HUES48 (cell line): Measurements from ENCODE around the gene CD300LD.

Experiments used
- H3K27ac ChIP-seq: one replicate; pipeline ENCODE4 v1.7.0; 2013; ENCODE audit warnings: low read depth, low read length, inconsistent platforms
- H3K27me3 ChIP-seq: 2 replicates; pipeline ENCODE4 v1.6.1; 2013; ENCODE audit warnings: mild to moderate bottlenecking, low read length; ENCODE audit not compliant: control insufficient read depth, insufficient read depth
- H3K36me3 ChIP-seq: 2 replicates; pipeline ENCODE4 v1.6.1; 2013; ENCODE audit warnings: low read length; ENCODE audit not compliant: control insufficient read depth, insufficient read depth
- H3K4me1 ChIP-seq: 2 replicates; pipeline ENCODE4 v1.6.1; 2013; ENCODE audit warnings: mild to moderate bottlenecking, low read length; ENCODE audit not compliant: control insufficient read depth, insufficient read depth
- H3K4me3 ChIP-seq: 2 replicates; pipeline ENCODE4 v1.5.1; 2013; ENCODE audit warnings: mild to moderate bottlenecking, low read depth, low read length
- H3K9ac ChIP-seq: 2 replicates; pipeline ENCODE4 v1.6.1; 2013; ENCODE audit warnings: mild to moderate bottlenecking, low read depth, low read length, moderate library complexity
- H3K9me3 ChIP-seq: 2 replicates; pipeline ENCODE4 v1.6.1; 2013; ENCODE audit warnings: low read length; ENCODE audit not compliant: control insufficient read depth, insufficient read depth

The CD300LD gene

GRCh38 chr17:74573169-74573568 lies 18.9 kb downstream of the CD300LD start:
- Histone ChIP-seq H3K36me3 (no peaks in the 10 kb centered on the region), H3K4me1 (no peaks in the 10 kb centered on the region), H3K4me3 (no peak overlapping the region), H3K27me3 (no peaks in the 10 kb centered on the region), H3K9ac (no peak overlapping the region), H3K27ac (no peak overlapping the region), H3K9me3 (no peaks in the 10 kb centered on the region)

GRCh38 chr17:74571621-74572270 lies 20.3 kb downstream of the CD300LD start:
- Histone ChIP-seq H3K4me1 (no peaks in the 10 kb centered on the region), H3K27ac (no peak overlapping the region), H3K9ac (no peak overlapping the region), H3K9me3 (no peaks in the 10 kb centered on the region), H3K36me3 (no peaks in the 10 kb centered on the region), H3K4me3 (no peak overlapping the region), H3K27me3 (no peaks in the 10 kb centered on the region)

- Histone ChIP-seq H3K4me3 (no peak overlapping the region), H3K9me3 (no peaks in the 10 kb centered on the region)
Measured at GRCh38 chr17:74569020-74570003, 22.8 kb downstream of the CD300LD start.

GRCh38 chr17:74568106-74568873 lies 23.8 kb downstream of the CD300LD start:
- Histone ChIP-seq H3K4me1 (no peaks in the 10 kb centered on the region), H3K27me3 (no peaks in the 10 kb centered on the region), H3K9ac (no peak overlapping the region), H3K4me3 (no peak overlapping the region), H3K36me3 (no peaks in the 10 kb centered on the region), H3K27ac (no peak overlapping the region), H3K9me3 (no peaks in the 10 kb centered on the region)

More at GRCh38 chr17:74569020-74570003, 22.8 kb downstream of the CD300LD start:
- Histone ChIP-seq H3K9ac (no peak overlapping the region), H3K36me3 (no peaks in the 10 kb centered on the region), H3K4me1 (no peaks in the 10 kb centered on the region), H3K27ac (no peak overlapping the region), H3K27me3 (no peaks in the 10 kb centered on the region)

- Histone ChIP-seq H3K4me3 (no peak within 1 kb of the TSS), H3K4me1 (no peaks in the 10 kb centered on the region), H3K27me3 (no peaks in the 10 kb centered on the region), H3K9me3 (no peaks in the 10 kb centered on the region), H3K27ac (no peak within 1 kb of the TSS), H3K9ac (no peak within 1 kb of the TSS), H3K36me3 (no peaks in the 10 kb centered on the region)
Measured at GRCh38 chr17:74567397-74567796, 24.7 kb downstream of the CD300LD start, which contains the start of gene CD300H. TSS of gene CD300H (minus strand) at chr17:74567509.

- Histone ChIP-seq H3K27me3 (no peaks in the 10 kb centered on the region), H3K4me1 (no peaks in the 10 kb centered on the region), H3K27ac (no peak overlapping the region), H3K36me3 (no peaks in the 10 kb centered on the region), H3K9me3 (no peaks in the 10 kb centered on the region), H3K9ac (no peak overlapping the region), H3K4me3 (no peak overlapping the region)
Measured at GRCh38 chr17:74566132-74566753, 25.8 kb downstream of the CD300LD start.

GRCh38 chr17:74565126-74565525 lies 27.0 kb downstream of the CD300LD start:
- Histone ChIP-seq H3K36me3 (no peaks in the 10 kb centered on the region), H3K9me3 (no peaks in the 10 kb centered on the region), H3K9ac (no peak overlapping the region), H3K4me1 (no peaks in the 10 kb centered on the region), H3K27me3 (no peaks in the 10 kb centered on the region), H3K4me3 (no peak overlapping the region), H3K27ac (no peak overlapping the region)

- Histone ChIP-seq H3K27ac (no peak overlapping the region), H3K9me3 (0 out of 2 replicates have a peak, but pooled peaks cover 4% of the 10 kb centered on the region), H3K4me1 (peaks cover 6% of the 10 kb centered on the region), H3K4me3 (no peak overlapping the region), H3K36me3 (no peaks in the 10 kb centered on the region), H3K27me3 (no peaks in the 10 kb centered on the region), H3K9ac (no peak overlapping the region)
Measured at GRCh38 chr17:74563358-74563757, 28.7 kb downstream of the CD300LD start.

GRCh38 chr17:74561586-74561985 lies 30.5 kb downstream of the CD300LD start:
- peaks cover 18% of the 10 kb centered on the region for H3K9me3 ChIP-seq
- no peaks in the 10 kb centered on the region for H3K36me3 ChIP-seq
- no peaks in the 10 kb centered on the region for H3K27me3 ChIP-seq
- H3K4me1 ChIP-seq, result peaks cover 6% of the 10 kb centered on the region
- H3K4me3 ChIP-seq, result no peak overlapping the region
- no peak overlapping the region for H3K27ac ChIP-seq
- H3K9ac ChIP-seq, result no peak overlapping the region

- H3K36me3 ChIP-seq, result no peaks in the 10 kb centered on the region
- H3K9me3 ChIP-seq, result peaks cover 18% of the 10 kb centered on the region
- H3K27ac ChIP-seq, result no peak overlapping the region
- no peak overlapping the region for H3K4me3 ChIP-seq
- no peak overlapping the region for H3K9ac ChIP-seq
- peaks cover 6% of the 10 kb centered on the region for H3K4me1 ChIP-seq
- no peaks in the 10 kb centered on the region for H3K27me3 ChIP-seq
Measured at GRCh38 chr17:74558882-74559519, 33.1 kb downstream of the CD300LD start.
